ENCODE results near the gene DHH. TPM values are rescaled to one million over a fixed set of nuclear protein-coding genes. Genes with fewer than 3 reads are reported as not detected.

DHH gene
- polyA plus RNA-seq, 1 of the 3 experiments (the other 2 are of a cell fraction) = 0.13 TPM

- Histone ChIP-seq H3K9ac (no peak overlapping the region), H3K36me3 (replicated peaks in 1 of 2; ENCODE audit: control insufficient read depth in 1 of 2, insufficient read depth in 2 of 2, low read length in 1 of 2) (peaks cover 21 to 40% of the 10 kb centered on the region in 2 experiments), H3K27ac (ENCODE audit: low read depth in 2 of 2, low read length in 1 of 2) (no peak overlapping the region), H2AFZ (ENCODE audit: low read depth) (no peak overlapping the region), H4K20me1 (ENCODE audit: insufficient read depth) (no peaks in the 10 kb centered on the region), H3K4me1 (ENCODE audit: control insufficient read depth in 1 of 2, insufficient read depth in 2 of 2, low read depth in 1 of 2, low read length in 1 of 2) (peaks cover 0 to 13% of the 10 kb centered on the region in 2 experiments; a peak in 1 of 4 replicates), H3K9me2 (no peaks in the 10 kb centered on the region), H3K9me3 (no peaks in the 10 kb centered on the region), H3F3A (replicated peaks; ENCODE audit: insufficient read depth) (no peaks in the 10 kb centered on the region), H3K79me2 (ENCODE audit: insufficient read depth) (no peaks in the 10 kb centered on the region), H3K4me3 (ENCODE audit: low read depth in 2 of 2, low read length in 1 of 2) (no peak overlapping the region; a peak in 1 of 4 replicates), H3K27me3 (ENCODE audit: insufficient read depth) (peaks cover 12% of the 10 kb centered on the region; the same call in 1 of the 2 replicates), H3K4me2 (no peak overlapping the region)
- DNase-seq = peak; percentile 78
- WGBS (ENCODE audit: low lambda C conversion rate) = 46% methylated on average over 4 of the region's 4 CpGs
- ChIA-PET POLR2A (interaction anchor here (0.8 to 0.9 kb wide), 2 partner anchors 12 to 33 kb away, joined by 3 to 4 read pairs; partner anchors contain the start of gene TUBA1B), CTCF (interaction anchor here (0.6 to 25.0 kb wide), 19 partner anchors 11 to 249 kb away, joined by 3 to 315 read pairs (median 5); partner anchors contain the start of genes DNAJC22, LMBR1L and RHEBL1)
- peak; percentile 54 for TF ChIP-seq SMC3 (IDR thresholded peaks at IDR 0.05; ENCODE audit: low read depth, low read length)
- peak; percentile 57 for TF ChIP-seq RAD21 (IDR thresholded peaks at IDR 0.05; ENCODE audit: low read length)
- TF ChIP-seq EZH2phosphoT487 (IDR thresholded peaks at IDR 0.05; ENCODE audit: borderline replicate concordance, low read depth) = no peak
- no peak for TF ChIP-seq PBX3 (IDR thresholded peaks at IDR 0.05)
- no peak for TF ChIP-seq NFIC (IDR thresholded peaks at IDR 0.05; ENCODE audit: borderline replicate concordance)
- no peak for TF ChIP-seq SIN3A (IDR thresholded peaks at IDR 0.05; ENCODE audit: borderline replicate concordance, low read depth, low read length)
- TF ChIP-seq REST (IDR thresholded peaks at IDR 0.05; ENCODE audit: low read depth, low read length) = no peak
- no peak for TF ChIP-seq ZBTB33 (IDR thresholded peaks at IDR 0.05; ENCODE audit: borderline replicate concordance, low read depth)
- no peak for TF ChIP-seq MAX (IDR thresholded peaks at IDR 0.05; ENCODE audit: low read depth)
- no peak for TF ChIP-seq RCOR1 (IDR thresholded peaks at IDR 0.05; ENCODE audit: low read length)
- no peak for TF ChIP-seq TAF1 (IDR thresholded peaks at IDR 0.05; ENCODE audit: borderline replicate concordance, low read depth, low read length)
- TF ChIP-seq ELF1 (IDR thresholded peaks at IDR 0.05) = no peak
- no peak for TF ChIP-seq MEF2A (IDR thresholded peaks at IDR 0.05; ENCODE audit: borderline replicate concordance, low read depth)
- TF ChIP-seq USF1 (IDR thresholded peaks at IDR 0.05; ENCODE audit: borderline replicate concordance, low read depth) = no peak
- TF ChIP-seq FOXJ3 (CRISPR knock-in tag; IDR thresholded peaks at IDR 0.05) = no peak
- TF ChIP-seq IRF3 (IDR thresholded peaks at IDR 0.05; ENCODE audit: low read depth, low read length) = no peak
- no peak for TF ChIP-seq FOSL2 (IDR thresholded peaks at IDR 0.05; ENCODE audit: borderline replicate concordance, low read depth)
- TF ChIP-seq POLR2AphosphoS5 (IDR thresholded peaks at IDR 0.05; ENCODE audit: low read depth, low read length) = no peak
- TF ChIP-seq JUND (IDR thresholded peaks at IDR 0.05) = no peak
- no peak for TF ChIP-seq TEAD4 (IDR thresholded peaks at IDR 0.05; ENCODE audit: borderline replicate concordance, insufficient read depth)
- TF ChIP-seq USF2 (IDR thresholded peaks at IDR 0.05; ENCODE audit: borderline replicate concordance, low read depth, low read length) = no peak
- no peak for TF ChIP-seq GATA2 (CRISPR knock-in tag; IDR thresholded peaks at IDR 0.05)
- TF ChIP-seq EP300 (IDR thresholded peaks at IDR 0.05; ENCODE audit: borderline replicate concordance in 1 of 2, low read depth in 1 of 2, low read length in 1 of 2) = no peak
- no peak for TF ChIP-seq RFX5 (IDR thresholded peaks at IDR 0.05; ENCODE audit: low read length)
- no peak for TF ChIP-seq FOXM1 (IDR thresholded peaks at IDR 0.05; ENCODE audit: low read depth)
These were observed 3.4 kb upstream of the DHH start for GRCh38 chr12:49098035-49098451.

Data from SK-N-SH (cell line).